Duodenal mucosa (tissue), 2 donors: ENCODE data around the gene BMX.

Experiments used
- H3K27ac ChIP-seq: one replicate; pipeline ENCODE4 v1.7.0; 2013; ENCODE audit warnings: low read depth, low read length
- H3K27me3 ChIP-seq, 2 donors: one replicate each; pipeline ENCODE4 v1.7.0; 2013; ENCODE audit warnings: low read length in 2 of 2, control low read depth in 1 of 2; ENCODE audit not compliant: insufficient read depth in 2 of 2, control insufficient read depth in 1 of 2
- H3K36me3 ChIP-seq, 2 donors: one replicate each; pipeline ENCODE4 v1.7.0; 2013; ENCODE audit warnings: low read length in 2 of 2, control low read depth in 1 of 2; ENCODE audit not compliant: insufficient read depth in 2 of 2, control insufficient read depth in 1 of 2
- H3K4me1 ChIP-seq, 2 donors: one replicate each; pipeline ENCODE4 v1.7.0; 2013; ENCODE audit warnings: low read length in 2 of 2, control low read depth in 1 of 2; ENCODE audit not compliant: insufficient read depth in 2 of 2, control insufficient read depth in 1 of 2
- H3K4me3 ChIP-seq, 2 donors: one replicate each; pipeline ENCODE4 v1.7.0; 2013; ENCODE audit warnings: low read length in 2 of 2, low read depth in 1 of 2
- H3K9ac ChIP-seq, 2 donors: one replicate each; pipeline ENCODE4 v1.7.0; 2013; ENCODE audit warnings: low read length in 2 of 2, low read depth in 1 of 2
- H3K9me3 ChIP-seq, 2 donors: one replicate each; pipeline ENCODE4 v1.7.0; 2013; ENCODE audit warnings: low read length in 2 of 2, control low read depth in 1 of 2; ENCODE audit not compliant: control insufficient read depth in 1 of 2

Gene BMX

GRCh38 chrX:15564981-15565579 is 64.5 kb downstream of the BMX start:
- H3K36me3 ChIP-seq, result no peaks in the 10 kb centered on the region

DNA sequence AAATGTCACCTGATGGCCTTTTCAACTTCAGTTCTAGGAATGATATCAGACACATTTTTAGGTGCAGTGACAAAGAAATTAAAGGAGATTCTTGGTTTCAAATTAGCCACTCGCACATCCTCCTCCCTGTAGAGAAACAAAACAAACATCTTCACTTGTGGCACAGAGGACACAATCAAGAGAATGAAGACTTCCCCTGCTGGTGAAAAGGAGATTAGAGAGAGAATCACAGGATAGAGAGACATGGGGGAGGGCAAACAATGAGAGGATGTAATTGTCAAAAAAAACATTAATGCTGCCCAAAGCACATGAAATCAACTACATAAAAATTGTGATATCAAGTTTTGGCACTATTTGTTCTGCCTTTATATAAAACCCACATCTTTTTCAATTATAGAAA is 65.6 kb downstream of the BMX start:
- H3K36me3 ChIP-seq, result no peaks in the 10 kb centered on the region
- no peak overlapping the region for H3K27ac ChIP-seq
- no peak overlapping the region for H3K4me3 ChIP-seq
- H3K9ac ChIP-seq, result no peak overlapping the region
- no peaks in the 10 kb centered on the region for H3K9me3 ChIP-seq
- peaks cover 0 to 10% of the 10 kb centered on the region in 2 donors for H3K4me1 ChIP-seq
- H3K27me3 ChIP-seq, result no peaks in the 10 kb centered on the region

More at GRCh38 chrX:15564981-15565579, 64.5 kb downstream of the BMX start:
- Histone ChIP-seq H3K9ac (no peak overlapping the region), H3K9me3 (no peaks in the 10 kb centered on the region), H3K4me1 (peaks cover 0 to 10% of the 10 kb centered on the region in 2 donors), H3K27me3 (no peaks in the 10 kb centered on the region), H3K27ac (no peak overlapping the region), H3K4me3 (no peak overlapping the region)

GRCh38 chrX:15567267-15567666 is 66.7 kb downstream of the BMX start:
- Histone ChIP-seq H3K9ac (no peak overlapping the region), H3K27me3 (no peaks in the 10 kb centered on the region), H3K9me3 (no peaks in the 10 kb centered on the region), H3K4me1 (peaks cover 0 to 10% of the 10 kb centered on the region in 2 donors), H3K27ac (no peak overlapping the region), H3K36me3 (no peaks in the 10 kb centered on the region), H3K4me3 (no peak overlapping the region)

- H3K4me1 ChIP-seq, result peaks cover 0 to 10% of the 10 kb centered on the region in 2 donors
- H3K9ac ChIP-seq, result no peak overlapping the region
- H3K36me3 ChIP-seq, result no peaks in the 10 kb centered on the region
- H3K27me3 ChIP-seq, result no peaks in the 10 kb centered on the region
- no peaks in the 10 kb centered on the region for H3K9me3 ChIP-seq
- no peak overlapping the region for H3K4me3 ChIP-seq
- no peak overlapping the region for H3K27ac ChIP-seq
Observed at GRCh38 chrX:15567886-15568616, 67.4 kb downstream of the BMX start.

- Histone ChIP-seq H3K4me3 (no peak overlapping the region), H3K9ac (no peak overlapping the region), H3K27ac (no peak overlapping the region), H3K36me3 (no peaks in the 10 kb centered on the region), H3K9me3 (no peaks in the 10 kb centered on the region), H3K27me3 (no peaks in the 10 kb centered on the region), H3K4me1 (peaks cover 0 to 6% of the 10 kb centered on the region in 2 donors)
Observed at GRCh38 chrX:15570145-15570544, 69.5 kb downstream of the BMX start.

DNA sequence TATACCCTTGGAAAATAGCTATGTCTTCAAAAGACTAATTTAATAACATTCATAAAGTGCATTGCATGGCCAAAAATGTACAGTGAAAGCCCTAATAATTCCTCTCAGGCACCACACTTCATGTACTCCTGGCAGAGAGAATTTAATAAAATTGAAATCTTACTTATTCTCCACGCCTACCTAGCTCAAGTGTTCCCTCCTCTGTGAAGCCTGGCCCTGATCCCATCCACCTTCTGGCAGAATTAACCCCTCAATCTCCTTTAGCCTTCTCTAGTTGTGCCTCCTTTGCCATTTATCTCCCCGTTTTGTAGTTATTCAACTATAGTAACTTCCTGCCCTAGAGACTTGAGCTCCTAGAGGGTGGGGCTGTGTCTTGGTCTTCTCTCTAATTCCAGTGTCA is 73.4 kb downstream of the BMX start:
- Histone ChIP-seq H3K9me3 (no peaks in the 10 kb centered on the region), H3K27me3 (no peaks in the 10 kb centered on the region), H3K27ac (no peak overlapping the region), H3K4me1 (no peaks in the 10 kb centered on the region), H3K4me3 (no peak overlapping the region), H3K9ac (no peak overlapping the region), H3K36me3 (peaks cover 0 to 4% of the 10 kb centered on the region in 2 donors)

DNA sequence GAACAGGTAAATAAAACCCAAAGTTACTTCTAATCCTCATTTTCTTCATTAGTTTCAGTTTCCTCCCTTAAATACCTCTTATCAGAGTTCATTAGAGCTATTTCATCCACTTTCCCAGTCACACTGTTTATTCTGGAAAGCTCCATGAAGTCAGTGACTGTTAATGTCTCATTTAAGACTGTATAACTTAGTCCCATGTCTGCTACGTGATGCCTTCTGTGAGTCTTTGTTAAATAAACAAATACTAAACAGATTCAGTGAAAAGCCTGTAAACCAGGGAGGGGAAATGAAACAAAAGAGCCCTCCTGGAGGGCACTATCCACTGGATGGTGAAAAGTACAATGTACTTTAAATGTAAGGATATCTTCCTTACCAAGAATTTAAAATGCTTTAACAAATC is 75.4 kb downstream of the BMX start:
- no peak overlapping the region for H3K4me3 ChIP-seq
- H3K9me3 ChIP-seq, result no peaks in the 10 kb centered on the region
- no peak overlapping the region for H3K9ac ChIP-seq
- H3K27ac ChIP-seq, result no peak overlapping the region
- peaks cover 0 to 4% of the 10 kb centered on the region in 2 donors for H3K36me3 ChIP-seq
- H3K4me1 ChIP-seq, result peaks cover 0 to 6% of the 10 kb centered on the region in 2 donors
- H3K27me3 ChIP-seq, result no peaks in the 10 kb centered on the region

DNA sequence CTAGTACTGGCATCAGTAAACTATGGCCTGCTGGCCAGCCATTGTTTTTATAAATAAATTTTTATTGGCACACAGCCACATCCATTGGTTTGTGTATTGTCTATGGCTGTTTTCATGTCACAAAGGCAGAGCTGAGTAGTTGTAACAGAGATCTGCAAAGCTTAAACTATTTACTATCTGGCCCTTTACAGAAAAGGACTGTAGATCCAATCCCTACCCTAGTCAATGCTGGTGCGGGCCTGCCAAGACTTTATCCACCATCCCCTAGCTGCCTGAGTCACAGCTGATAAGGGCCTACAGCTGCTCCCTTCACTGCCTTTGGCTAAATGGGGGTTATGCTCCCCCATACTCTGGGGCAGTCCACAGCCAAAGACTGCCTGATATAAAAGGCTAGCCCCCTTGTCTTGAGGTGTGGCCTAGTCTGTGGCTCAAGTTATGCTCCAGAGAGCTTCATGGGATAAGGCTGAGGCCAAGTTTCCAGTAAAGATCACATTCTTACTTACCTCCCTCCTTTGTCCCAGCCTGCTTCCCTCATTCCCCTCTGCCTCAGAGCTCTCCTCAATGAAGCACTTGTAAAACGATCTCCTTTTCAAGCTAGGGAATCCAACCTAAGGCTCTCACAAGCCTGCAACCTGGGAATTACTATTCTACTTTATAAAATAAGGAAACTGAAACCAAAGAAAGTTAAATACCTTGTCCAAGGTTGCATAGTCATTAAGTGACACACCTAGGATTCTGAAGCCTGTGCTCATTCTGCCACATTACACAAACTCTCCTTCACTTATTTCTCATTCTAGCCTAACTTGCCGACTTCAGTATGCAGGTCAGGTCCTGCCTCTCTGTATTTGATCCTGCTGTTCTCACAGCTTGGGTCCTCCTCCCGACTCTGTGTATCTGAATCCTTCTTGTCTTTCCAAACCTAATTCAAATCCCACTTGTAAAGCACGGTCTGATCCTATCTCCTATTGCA is 79.5 kb downstream of the BMX start:
- peaks cover 0 to 4% of the 10 kb centered on the region in 2 donors for H3K36me3 ChIP-seq
- peak overlapping the region in 1 of 2 donors; percentile 29 for H3K4me3 ChIP-seq
- peak overlapping the region; percentile 63 for H3K27ac ChIP-seq
- H3K9me3 ChIP-seq, result no peaks in the 10 kb centered on the region
- H3K27me3 ChIP-seq, result no peaks in the 10 kb centered on the region
- peak overlapping the region in 1 of 2 donors; percentile 37 for H3K9ac ChIP-seq
- H3K4me1 ChIP-seq, result peaks cover 0 to 6% of the 10 kb centered on the region in 2 donors

GRCh38 chrX:15594371-15594770 is 93.8 kb downstream of the BMX start:
- Histone ChIP-seq H3K36me3 (no peaks in the 10 kb centered on the region), H3K27ac (no peak overlapping the region), H3K27me3 (no peaks in the 10 kb centered on the region), H3K4me1 (no peaks in the 10 kb centered on the region), H3K9me3 (no peaks in the 10 kb centered on the region), H3K4me3 (no peak overlapping the region), H3K9ac (no peak overlapping the region)

DNA sequence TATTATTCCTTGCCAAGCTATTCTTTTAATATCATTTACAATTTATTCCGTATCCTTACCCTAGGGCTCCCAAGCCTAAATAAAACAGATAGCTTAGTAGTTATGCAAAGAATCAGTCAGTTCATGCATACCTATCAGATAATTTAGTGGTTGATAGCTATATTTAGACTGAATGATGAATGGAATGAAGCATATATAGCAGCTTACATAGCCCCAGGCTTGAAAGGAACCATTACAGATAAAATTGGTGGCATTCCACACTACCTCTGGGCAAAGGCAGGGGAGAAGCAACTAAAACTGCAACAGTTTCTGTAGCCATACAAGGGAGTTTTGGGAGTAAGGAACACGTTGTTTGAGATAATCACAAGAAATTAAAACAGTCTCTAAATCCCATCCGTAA is 97.4 kb downstream of the BMX start:
- no peak overlapping the region for H3K27ac ChIP-seq
- no peaks in the 10 kb centered on the region for H3K4me1 ChIP-seq
- no peaks in the 10 kb centered on the region for H3K27me3 ChIP-seq
- H3K36me3 ChIP-seq, result no peaks in the 10 kb centered on the region
- peak overlapping the region; percentile 32 to 47 for H3K4me3 ChIP-seq
- H3K9ac ChIP-seq, result peak overlapping the region in 1 of 2 donors; percentile 33
- H3K9me3 ChIP-seq, result no peaks in the 10 kb centered on the region
